Activated CD4-positive, CD25-positive, alpha-beta regulatory T cell treated with anti-CD3 and anti-CD28 coated beads, Interleukin-2, amount 50 U/mL, for 16 hours (primary cell): ENCODE results near the gene ACOT7.

Experiments used
- DNase-seq: peaks from one replicate; pipeline ENCODE4 v3.0.0-alpha.2; 2020; ENCODE audit warnings: low read depth, low spot score

Gene ACOT7

DNA sequence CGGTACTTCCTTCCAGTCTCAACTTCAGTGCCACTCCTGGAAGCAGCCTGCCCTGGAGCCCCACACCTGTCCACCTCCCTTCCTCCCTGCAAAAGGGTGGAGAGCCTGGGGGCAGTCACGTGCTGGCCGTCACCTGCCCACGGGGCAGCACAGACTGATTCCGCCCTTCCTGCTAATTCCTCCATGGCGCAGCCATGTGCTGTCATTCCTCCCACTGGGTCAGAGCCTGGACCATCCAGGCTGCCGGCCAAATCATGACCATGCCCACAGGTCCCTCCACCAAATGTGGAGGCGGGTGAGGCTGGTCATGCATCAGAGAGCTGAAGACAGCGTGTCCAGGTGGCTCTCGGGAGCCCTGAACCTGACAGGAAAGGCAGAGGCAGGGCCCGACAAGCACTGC lies 108.2 kb downstream of the ACOT7 start:
- DNase-seq, result no peak

DNA sequence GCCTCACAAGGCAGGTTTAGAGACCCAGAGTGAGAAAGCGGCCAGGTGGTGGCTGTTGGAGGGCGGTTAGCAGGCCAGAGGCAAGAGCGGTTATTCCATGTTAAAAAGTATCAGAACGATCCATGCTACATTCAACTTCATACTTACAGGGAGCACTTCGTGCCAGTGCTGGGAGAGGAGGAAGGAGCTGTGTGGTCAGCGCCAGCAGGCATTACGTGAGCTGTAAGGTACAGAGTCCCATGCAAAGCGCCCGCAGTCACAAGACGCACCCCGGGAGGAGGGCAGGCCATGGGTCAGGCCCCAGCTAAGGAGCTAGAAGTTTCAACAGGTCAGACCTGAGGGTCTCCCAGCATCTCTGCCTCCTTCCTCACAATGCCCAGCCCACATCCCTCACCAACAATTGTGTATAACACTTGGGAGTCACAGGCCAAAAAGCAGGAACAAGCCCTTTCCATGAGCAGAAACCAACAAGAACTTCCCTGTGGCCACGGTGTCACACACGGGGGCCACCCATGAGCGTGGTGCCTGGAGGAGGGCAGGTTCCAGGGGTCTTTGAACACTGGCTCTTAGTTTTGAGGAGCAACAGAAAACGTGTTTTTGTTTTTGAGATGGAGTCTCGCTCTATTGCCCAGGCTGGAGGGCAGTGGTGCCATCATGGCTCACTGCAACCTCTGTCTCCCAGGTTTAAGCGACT lies 110.8 kb downstream of the ACOT7 start:
- no peak for DNase-seq

DNA sequence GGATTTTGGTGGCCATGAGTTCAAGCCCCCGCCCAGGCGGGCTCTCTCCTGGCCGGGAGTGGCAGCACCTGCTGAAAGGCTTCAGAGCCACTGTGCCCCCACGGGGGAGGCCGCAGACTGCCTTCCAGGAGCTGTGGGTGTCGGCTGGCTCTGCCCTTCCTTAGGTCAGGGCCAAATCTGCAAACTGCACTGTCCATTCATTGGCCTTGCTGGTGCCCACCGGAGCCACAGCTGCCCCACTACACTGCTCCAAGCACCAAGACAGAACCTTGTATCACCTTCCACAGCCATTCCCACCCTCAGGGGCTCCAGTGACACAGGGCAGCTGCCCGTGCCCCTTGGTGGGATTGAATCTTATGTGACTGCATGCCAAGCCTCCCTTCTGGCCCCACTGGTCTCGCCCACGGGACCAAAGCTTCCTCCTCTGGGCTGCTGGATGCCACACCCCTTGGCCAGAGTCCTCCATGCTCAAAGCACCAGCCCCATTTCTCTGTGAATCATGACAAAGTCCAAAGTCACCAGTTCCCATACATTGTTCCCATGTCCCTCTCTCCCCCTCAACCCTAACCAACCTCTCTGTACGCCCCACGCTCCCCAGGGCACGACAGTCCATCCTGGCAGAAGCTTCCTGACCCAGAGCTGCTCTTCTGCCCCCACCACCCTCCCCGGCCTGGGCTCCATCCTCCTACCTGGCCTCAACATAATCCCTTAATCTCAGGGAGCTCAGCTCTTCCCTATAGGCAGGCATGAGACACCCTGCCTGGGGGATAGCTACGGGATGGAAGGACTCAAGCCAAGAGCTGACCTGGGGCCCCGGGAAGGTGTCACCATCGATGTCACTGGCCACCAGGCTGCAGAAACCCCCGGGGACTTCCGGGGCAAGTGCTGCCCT lies 111.8 kb downstream of the ACOT7 start:
- DNase-seq, result no peak

DNA sequence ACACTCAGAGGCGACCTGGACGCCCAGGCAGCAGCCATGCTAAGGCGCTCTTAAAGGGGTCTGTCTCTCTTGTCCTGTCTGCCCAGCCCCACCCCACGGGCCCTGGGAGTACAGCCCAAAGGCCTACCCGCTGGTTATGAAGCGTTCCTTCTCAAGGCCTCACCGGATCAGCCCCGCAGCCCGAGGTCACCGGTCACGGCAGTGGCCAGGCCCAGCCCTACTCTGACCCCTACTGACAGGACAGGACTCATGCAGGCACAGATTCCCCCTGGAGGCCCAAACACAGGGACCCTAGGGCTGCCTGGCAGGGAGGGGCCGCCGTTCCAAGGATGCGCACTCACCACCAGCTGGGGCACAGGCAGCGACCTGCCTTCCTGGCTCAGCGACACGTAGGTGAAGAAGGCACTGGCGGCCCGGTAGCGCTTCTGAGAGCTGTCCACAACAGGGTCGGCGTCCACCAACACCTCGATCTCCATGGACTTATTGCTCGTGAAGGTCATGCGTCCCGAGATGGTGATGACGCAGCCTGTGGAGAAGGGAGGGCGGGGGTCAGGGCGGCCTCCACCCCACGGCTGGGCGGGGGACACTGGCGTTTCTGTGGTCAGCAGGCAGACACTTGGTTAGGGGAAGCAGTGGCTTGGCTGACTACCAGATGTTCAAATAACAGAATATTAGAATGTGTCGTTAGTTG lies 112.7 kb downstream of the ACOT7 start:
- DNase-seq, result no peak

DNA sequence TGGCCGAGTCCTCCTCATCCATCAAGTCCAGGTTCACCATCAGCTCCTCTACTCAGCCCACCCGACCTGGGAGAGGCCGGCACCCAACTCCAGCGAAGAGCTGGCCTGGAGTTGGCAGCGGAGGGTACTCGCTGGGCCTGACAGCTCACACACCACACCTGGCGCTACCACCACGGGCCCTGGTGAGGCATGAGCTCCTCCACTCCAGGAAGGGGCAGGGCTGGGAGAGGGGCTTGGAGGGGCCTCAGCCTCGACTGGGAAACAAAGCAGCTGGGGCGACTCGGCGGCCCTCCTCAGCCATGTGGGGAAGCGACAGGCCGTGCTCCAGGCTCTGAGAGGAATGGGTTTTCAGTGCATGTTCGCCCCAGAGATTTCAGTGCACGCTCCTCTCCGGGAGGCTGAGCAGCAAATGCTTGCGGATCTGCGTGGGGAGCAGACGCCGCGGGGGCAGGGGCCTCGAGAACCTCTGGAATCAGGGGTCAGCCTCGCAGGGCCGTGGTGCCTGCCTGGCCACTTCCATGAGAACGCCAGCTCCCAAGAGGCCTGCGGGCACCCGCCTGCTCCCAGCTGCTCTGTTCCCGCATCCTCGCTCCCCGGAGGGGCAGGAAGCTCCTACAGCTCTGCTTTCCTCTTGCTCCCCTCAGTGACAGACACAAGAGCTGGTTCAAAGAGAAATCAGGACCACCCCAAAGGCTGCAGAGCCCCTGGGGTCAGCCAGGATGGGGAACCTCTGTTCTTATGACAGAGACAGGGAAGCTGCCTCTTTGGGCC lies 113.8 kb downstream of the ACOT7 start:
- no peak for DNase-seq

DNA sequence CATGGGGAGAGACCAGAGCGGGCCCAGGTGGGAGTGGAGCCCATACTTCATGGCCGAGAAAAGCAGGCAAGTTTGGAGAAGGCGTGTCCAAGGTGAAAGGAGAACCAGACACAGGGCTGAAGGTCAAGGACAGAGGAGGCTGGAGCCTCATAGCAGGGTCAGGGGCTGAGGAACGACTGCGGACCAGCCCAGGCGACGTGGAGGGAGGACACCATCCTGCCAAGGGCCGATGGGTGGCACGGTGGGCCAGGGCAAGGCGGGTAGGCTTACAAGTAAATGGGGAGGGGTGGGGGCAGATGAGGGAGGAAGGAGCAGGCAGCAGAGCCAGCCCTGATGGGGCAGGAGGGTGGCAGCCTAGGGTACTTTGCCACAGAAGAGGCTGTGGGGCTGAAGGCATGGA lies 114.5 kb downstream of the ACOT7 start:
- DNase-seq, result no peak

DNA sequence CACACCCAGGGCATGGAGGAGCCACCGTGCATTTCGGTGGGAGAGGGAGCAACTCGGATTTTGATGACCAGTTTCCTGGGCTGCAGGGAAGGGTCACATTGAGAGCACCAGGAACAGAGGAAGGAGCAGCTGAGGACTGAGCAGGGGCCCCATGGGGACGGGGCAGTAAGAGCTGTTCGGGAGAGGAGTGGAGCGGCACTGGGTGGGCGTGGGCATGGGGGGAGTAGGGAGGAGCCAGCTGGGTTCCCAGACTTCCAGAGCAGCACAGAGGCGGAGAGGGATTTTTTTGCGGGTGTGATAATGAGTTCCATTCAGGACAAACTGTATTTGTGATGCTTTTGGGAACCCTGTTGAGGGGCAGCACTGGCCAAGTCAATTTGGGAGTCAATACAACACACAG lies 115.3 kb downstream of the ACOT7 start:
- DNase-seq, result no peak

DNA sequence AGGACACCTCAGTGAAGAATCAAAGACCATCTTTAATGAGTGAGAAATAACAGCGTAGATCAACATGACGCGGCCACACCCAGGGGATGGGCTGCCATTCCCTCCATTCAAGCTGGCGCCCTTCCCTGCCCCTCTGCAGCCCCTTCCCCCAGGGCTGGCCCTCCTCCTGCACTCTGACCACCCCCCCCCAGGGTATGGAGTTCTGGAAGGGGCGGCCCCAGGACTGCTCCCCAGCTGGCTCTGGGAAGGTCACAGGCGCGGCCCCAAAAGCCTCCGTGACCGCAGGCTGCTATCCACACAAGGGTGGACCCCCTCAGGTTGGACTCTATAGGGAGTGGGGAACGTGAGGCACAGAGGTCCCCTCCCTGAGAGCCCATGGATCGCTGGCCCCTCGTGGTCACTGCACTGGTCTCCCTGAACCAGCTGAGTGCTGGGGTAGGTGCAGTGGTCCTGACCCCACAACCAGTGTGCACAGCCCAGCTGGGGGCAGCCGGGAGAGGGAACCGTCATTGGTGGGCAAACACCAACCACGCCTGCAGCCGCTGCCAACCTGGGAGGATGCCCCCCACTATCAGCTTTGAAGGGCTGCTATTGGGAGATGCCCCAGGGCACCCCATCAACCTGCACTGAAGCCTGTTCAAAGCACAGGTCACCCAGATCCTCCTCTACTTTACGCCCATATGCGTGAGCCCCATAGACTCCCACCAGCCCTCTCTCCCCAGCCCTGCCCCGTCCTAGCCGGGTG lies 116.6 kb downstream of the ACOT7 start:
- no peak for DNase-seq

DNA sequence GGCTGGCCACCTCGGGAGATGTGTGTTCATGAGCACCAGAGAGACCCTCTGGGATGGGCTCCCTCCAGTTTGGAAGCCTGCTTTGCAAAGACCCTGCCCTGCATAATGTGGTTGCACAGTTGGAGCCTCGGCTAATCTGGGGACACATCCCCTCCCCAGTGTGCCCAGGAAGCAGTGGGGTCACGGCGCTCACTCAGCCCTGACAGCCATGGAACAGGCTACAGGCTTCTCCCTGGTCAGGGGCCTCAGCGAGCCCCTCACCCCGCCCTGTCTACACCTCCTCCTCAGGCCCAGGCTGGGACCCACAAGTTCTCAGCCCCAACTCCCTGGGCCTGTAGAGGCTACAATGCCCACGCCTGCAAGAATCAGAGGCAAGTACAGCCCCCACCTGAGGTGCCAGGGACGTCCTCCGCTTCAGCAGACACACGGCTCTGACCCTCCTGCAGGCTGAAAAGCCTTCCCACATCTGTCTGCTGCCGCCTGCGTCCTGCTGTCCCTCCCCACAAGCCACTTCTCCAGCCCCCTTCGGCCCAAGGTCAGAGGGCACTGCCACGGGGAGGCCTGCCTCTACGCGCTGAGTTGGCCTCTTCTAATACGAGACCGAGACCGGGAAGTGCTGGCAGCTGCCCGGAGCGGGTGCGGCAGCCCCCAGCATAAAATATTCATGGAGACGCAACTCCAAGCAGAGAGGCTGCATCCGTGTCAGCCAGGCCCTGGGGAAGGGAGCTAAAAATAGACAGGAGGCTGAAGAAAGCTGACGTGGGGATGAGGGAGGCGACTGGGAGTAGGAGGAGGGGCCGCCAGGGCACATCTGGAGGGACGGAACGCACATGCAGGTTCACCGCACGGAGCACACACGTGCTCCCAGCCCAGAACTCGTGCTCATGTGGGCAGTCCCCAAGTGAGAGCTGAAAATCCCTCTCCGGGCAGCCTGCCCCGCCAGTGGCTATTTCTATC lies 117.5 kb downstream of the ACOT7 start:
- no peak for DNase-seq

DNA sequence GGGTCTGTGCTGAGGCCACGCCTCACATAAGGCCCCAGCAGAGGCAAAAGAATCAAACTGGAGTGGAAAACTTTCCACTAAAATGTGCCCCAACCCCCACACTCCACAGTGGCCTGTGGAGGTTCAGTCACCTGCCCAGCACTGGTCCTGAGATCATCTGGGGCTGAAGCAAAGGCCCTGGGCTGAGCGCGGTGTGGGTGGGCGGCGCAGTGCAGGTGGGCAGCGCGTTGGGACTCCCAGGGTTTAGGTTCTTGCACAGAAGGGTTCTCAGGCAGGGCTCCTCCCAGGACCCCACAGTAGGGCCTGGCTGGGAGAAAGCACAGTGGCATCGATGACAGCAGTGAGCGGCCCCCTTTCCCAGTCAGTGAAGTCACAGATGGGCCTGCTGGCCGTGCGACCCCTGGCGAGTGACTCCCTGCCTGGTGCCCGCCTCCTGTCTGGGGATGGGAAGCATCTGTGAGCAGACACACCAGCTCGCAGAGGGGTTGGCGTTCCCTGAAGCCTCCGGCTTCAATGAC lies 118.9 kb downstream of the ACOT7 start:
- DNase-seq, result no peak

DNA sequence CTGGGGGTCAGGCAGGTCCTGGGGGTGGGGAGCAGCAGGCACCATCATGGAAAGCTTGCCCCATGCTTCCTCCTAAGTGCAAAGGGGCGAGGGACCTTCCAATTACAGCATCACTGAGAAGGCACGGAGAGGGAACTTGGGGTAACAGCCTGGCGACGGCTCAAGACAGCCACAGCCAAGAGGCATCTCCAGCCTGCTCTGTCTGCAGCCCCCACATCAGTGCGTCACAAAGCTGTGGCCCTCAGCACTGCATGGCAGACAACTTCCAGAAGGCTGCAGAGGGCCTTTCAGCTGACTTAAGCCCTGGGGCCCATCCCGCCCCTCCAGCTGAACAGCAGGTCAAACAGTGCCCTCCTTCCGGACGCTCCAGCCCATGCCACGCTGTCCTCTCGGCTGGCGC lies 119.5 kb downstream of the ACOT7 start:
- no peak for DNase-seq

DNA sequence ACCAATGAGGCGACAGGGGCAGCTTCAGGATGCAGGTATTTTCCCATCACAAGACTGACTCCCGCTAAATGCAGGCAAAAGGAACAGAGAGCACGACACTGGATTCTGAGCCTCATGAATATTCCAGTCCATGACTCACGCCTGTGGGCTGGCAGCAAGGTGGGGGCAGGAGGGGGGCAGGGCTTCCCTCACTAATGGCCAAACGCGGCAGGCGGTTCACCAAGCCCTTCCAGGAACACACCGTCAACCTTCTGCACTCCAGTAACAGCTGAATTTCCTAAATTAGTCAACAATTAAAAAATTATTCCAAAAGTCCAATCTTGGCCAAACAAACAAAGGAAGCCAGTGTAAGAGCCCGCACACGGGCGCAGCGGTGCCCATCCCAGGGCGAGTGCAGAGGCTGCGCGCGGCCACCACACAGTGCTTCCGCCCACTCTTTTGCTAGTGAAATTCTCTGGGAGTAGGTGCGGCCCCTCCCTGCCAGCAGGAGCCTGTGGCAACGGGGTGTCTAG lies 120.1 kb downstream of the ACOT7 start:
- DNase-seq, result no peak

DNA sequence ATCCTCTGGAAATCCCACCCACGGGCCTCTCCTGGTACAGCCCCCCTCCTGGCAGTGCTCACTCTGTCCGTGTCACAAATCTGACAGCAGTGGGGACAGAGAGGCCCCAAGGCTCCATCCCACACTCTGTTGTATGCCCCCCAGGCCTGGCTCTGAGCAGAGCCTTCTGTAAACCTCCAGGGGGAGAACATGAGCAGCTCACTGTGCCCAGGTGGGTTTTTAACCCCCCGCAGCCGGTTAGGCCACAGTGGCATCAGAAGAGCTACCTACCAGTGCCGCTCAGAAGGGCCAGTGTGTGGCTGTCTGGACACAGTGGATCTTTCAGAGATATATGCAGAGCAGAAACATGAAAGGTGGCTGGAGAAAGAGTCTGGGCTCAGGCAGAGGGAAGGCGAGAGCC lies 120.7 kb downstream of the ACOT7 start:
- DNase-seq, result no peak

DNA sequence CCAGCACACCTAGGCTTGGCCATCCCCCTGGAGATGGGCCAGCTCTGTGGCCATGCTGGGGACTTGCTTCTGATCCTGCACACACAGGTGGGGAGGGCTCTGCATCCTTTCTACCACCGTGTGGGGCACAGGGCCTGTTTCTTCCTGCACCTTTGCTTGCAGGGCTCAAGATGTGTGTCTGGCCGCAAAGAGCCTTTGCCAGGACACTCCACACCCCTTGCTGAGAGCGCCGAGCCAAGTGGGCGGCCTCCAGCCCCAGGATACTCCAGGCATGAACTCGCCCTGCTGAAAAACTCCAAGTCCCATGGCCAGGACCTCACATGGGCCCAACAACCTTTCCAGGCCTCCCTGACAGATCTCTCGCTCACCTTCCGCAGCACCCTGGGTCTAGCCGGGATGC lies 121.1 kb downstream of the ACOT7 start:
- DNase-seq, result no peak

DNA sequence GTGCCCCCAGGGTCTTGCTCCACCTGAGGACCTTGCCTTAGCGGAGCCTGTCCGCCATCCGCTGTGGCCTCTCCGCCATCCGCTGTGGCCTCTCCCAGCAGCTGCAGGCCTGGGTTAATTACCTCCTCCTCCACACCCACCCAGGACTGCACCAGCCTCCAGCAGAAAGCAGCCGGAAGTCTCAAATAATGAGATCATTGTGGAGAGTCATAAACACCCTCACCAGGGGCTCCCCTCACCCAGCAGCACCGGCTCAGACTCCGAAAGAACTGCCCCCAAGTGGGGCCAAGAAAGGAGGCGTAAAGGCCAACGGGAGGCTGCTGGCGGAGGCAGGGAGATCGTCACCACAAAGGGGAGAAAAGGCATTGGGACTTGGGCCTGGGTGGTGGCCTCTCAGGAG lies 122.0 kb downstream of the ACOT7 start:
- DNase-seq, result no peak

DNA sequence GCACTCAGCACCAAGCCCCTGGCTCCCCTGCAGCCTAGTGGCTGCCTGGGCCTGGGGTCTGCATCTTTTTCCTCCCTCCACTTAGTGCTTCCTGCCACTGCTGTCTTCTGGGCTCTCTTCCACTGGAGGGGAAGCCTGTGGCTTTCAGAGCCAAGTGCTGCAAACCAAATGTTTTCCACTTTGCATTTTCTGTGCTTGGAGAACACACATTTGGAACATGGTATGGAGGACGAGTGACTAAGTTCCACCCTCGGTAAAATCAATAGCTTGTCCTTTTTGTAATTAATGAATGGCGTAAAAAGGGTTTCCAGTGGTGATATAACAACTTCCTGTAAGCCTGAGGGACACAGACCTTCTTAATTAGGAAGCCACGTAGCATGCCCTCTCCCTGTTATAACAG lies 122.6 kb downstream of the ACOT7 start:
- DNase-seq, result no peak

DNA sequence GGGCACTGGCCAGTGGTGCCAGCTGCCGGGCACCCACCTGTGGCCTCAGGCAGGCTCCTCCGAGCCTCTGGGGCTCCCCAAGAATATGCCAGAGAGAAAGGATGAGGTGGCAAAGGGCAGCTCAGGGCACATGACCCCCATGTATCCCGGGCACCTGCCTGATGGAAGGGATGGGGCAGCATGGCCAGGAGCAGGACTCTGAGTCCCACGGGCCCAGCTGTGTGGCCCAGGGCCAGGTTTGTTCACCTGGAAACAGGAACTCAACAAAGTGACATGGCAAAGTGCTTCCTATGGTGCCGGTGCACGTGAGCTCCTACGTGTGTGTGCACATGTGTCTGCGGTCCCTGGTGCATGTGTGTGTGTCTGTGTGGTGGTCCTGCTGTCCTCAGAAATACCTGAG lies 123.2 kb downstream of the ACOT7 start:
- no peak for DNase-seq

DNA sequence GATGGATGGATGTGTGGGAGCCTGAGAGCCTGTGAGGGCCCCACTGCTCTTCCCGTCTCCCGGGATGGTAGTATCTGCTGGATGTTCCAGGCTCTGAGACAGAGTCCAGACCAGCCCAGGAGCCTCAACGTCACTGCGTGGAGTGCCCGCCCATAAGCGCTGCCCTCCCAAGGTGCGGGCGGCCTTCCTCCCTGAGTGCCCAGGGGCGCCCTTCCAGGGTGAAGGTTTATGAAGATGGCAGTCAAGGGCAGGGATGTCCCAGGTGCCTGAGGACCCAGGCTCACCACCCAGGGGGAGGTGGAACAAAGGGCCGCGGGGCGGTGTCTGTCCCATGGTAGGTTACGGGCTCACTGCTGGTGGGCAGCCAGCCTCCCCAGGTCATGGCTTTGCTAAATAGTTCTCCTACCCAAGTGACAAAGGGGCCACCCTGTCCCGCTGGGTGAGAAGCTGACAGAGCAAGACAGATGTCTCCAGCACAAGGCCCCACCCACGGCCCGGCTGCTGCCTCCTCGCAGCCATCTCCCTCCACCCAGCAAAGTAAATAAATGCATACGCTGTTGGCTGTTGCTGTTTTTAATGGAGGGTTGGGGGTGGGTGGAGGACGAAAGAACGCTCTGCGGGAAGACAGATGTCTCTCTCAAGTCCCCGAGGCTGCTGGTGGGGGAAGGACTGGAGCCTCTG lies 123.7 kb downstream of the ACOT7 start:
- DNase-seq, result no peak

DNA sequence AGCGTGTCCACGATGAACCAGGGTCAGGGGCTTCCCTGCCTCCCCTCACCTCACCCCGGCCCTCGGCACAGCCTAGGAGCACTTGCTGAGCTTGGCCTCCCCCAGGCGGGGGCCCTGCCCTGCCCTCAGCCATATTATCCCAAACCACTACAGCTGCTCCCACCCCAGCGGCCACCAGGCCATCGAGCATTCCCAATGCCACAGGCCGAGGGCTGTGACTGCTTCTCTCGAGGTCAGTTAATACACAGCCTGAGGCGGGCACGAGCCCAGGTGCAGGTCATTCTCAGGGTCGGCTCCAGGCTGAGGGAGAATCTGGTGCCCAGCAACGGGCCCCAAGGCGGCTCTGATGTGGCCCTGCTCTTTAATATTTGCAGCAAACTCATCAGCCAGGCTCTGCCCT lies 124.3 kb downstream of the ACOT7 start:
- no peak for DNase-seq
